Measurements from ENCODE around the gene PHF5A.
"Not testable (repeated sequence)": the region's sequence is repeated elsewhere in the genome, so short reads cannot be mapped to it uniquely, and the experiment has no call there.

The PHF5A gene

DNA sequence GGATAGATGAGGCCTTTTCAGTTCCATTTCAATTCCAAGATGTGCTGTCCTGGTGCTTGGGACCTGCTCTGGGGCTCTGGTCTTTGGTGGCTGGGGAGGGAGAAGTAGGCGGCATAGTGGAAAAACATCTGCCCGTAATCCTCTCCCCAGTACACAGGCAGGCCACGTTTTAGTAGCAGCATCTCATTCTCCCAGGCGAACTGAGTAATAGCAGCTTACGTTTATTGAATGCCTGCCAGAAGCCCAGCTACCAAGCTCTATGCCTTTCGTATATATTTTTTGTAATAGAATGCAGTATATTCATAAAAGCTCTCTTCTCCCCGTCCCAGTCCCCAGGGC lies 11.9 kb upstream of the PHF5A start:
- no peaks in the 10 kb centered on the region for H3K9me3 ChIP-seq (ENCODE audit: low read length)
- no peak overlapping the region for H3K4me3 ChIP-seq (ENCODE audit: low read length)
- H2AFZ ChIP-seq (ENCODE audit: low read depth, low read length) = no peak overlapping the region
- peaks cover 36% of the 10 kb centered on the region for H3K4me1 ChIP-seq (ENCODE audit: insufficient read depth, low read length)
- H3K36me3 ChIP-seq (ENCODE audit: insufficient read depth, low read length) = no peaks in the 10 kb centered on the region
- H3K27me3 ChIP-seq (ENCODE audit: insufficient read depth, low read length) = no peaks in the 10 kb centered on the region

DNA sequence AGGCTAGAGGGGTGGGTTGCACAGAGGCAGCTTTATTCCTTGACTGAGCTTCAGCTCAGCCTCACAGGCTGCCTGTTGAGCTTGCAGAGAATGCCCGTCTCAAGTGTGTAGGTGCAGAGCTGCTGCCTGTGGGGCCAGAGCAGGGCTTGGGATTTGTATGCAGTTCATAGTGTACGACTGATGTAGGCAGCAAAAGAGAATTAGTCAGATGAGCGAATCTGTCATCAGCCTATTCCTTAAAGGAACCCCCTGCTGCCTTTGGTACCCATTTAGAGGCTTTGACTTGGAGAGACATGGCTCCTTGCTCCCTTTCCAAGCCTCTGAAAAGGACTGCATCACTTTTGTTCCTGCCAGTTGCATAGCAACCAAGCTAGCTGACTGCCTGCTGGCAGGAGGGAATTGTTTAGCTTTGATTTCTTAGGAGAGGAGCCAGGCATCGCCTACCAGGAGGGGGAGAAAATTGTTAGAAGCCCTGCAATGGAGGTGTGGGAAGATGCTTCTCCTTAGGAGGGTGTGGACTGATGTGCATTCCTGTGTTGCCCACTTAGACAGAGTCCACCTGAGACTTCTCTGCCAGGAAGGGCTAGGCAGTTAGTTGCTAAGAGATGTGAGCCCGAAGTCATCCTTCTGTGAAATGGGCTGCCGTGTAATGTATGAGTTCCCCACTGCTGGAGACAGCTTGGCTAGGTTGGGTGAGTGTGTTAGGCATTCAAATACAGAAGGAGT lies 11.3 kb upstream of the PHF5A start:
- H3K9me3 ChIP-seq (ENCODE audit: low read length) = no peaks in the 10 kb centered on the region
- peaks cover 36% of the 10 kb centered on the region for H3K4me1 ChIP-seq (ENCODE audit: insufficient read depth, low read length)
- no peak overlapping the region for H2AFZ ChIP-seq (ENCODE audit: low read depth, low read length)
- H3K27me3 ChIP-seq (ENCODE audit: insufficient read depth, low read length) = no peaks in the 10 kb centered on the region
- H3K4me3 ChIP-seq (ENCODE audit: low read length) = peak overlapping the region; percentile 10
- H3K36me3 ChIP-seq (ENCODE audit: insufficient read depth, low read length) = no peaks in the 10 kb centered on the region

DNA sequence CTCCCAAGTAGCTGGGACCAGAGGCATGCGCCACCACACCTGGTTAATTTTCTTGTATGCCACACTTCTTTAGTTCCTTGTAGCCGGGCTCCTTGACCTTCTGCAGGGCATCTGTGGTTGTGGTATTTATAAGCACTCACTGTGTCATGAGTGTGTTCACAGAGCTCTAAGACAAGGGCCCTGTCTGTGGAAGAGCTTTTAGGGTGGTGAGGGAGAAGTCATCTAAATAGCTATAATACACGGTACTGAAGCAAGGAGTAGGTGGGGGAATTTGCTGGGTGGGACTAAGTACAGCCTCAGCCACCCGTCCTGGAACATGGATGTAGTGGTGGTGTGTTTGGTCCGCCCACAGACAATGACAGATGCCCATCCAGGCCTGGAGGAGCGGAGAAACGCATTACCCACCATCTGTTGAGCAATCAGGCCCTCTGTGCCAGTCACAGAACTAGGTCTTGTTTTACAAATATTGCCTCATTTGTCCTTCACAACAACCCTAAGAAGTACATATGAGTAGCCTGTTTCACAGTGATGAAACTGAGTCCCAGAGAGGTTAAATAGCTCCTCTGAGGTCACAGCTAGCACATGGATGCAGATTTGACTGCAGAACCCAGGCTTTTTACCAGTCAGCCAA lies 10.5 kb upstream of the PHF5A start:
- Histone ChIP-seq H3K36me3 (ENCODE audit: insufficient read depth, low read length) (no peaks in the 10 kb centered on the region), H2AFZ (ENCODE audit: low read depth, low read length) (no peak overlapping the region), H3K9me3 (ENCODE audit: low read length) (no peaks in the 10 kb centered on the region), H3K4me3 (ENCODE audit: low read length) (peak overlapping the region; percentile 10), H3K4me1 (ENCODE audit: insufficient read depth, low read length) (peaks cover 36% of the 10 kb centered on the region), H3K27me3 (ENCODE audit: insufficient read depth, low read length) (no peaks in the 10 kb centered on the region)

DNA sequence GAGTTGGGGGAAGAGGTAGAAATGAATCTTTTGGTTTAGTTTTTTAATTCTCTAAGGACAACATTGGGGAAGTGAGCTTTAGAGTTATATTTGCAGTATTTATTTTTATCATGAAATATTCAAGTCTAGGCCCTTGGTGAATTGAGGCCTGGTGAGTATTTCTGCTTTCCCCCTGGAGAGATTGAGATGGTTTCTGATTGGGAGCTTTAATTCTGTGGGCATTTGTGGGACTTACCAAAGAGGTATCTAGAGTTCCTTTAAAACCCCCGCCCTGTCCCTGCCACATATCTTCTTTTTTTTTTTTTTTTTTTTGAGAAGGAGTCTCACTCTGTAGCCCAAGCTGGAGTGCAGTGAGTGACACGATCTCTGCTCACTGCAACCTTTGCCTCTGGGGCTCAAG lies 10.0 kb upstream of the PHF5A start:
- Histone ChIP-seq H3K27me3 (ENCODE audit: insufficient read depth, low read length) (no peaks in the 10 kb centered on the region), H3K4me3 (ENCODE audit: low read length) (no peak overlapping the region), H3K36me3 (ENCODE audit: insufficient read depth, low read length) (no peaks in the 10 kb centered on the region)

DNA sequence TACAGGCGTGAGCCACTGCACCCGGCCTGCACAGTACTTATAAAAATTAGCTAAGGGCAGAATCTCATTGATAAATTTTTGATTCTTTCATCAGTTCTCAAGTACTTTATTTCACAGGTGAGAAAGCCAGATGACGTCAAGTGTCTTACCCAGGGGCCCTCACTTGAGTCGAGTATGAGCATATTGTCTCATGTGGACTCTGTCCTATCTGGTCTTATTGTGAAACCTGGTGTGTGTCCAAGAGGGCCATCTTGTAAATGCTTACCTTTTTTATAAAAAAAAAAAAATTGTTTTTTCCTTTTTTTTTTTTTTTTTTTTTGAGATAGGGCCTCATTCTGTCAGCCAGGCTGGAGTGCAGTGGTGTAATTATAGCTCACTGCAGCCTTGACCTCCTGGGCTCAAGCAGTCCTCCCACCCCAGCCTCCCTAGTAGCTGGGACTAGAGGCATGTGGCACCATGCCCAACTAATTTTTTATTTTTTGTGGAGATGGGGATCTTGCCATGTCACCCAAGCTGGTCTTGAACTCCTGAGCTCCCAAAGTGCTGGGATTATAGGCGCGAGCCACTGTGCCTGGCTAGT lies 6.5 kb upstream of the PHF5A start:
- H3K4me1 ChIP-seq (ENCODE audit: insufficient read depth, low read length) = peaks cover 23% of the 10 kb centered on the region
- no peak overlapping the region for H2AFZ ChIP-seq (ENCODE audit: low read depth, low read length)
- H3K9me3 ChIP-seq (ENCODE audit: low read length) = no peaks in the 10 kb centered on the region
- no peaks in the 10 kb centered on the region for H3K27me3 ChIP-seq (ENCODE audit: insufficient read depth, low read length)
- H3K36me3 ChIP-seq (ENCODE audit: insufficient read depth, low read length) = no peaks in the 10 kb centered on the region
- no peak overlapping the region for H3K4me3 ChIP-seq (ENCODE audit: low read length)

More for the DNA sequence above, 10.0 kb upstream of the PHF5A start:
- H3K4me1 ChIP-seq (ENCODE audit: insufficient read depth, low read length) = peaks cover 36% of the 10 kb centered on the region
- H3K9me3 ChIP-seq (ENCODE audit: low read length) = no peaks in the 10 kb centered on the region
- H2AFZ ChIP-seq (ENCODE audit: low read depth, low read length) = no peak overlapping the region

GRCh38 chr22:41471568-41471967 lies 3.1 kb upstream of the PHF5A start:
- H3K36me3 ChIP-seq (ENCODE audit: insufficient read depth, low read length) = peaks cover 11% of the 10 kb centered on the region
- H3K4me3 ChIP-seq (ENCODE audit: low read length) = no peak overlapping the region
- H3K4me1 ChIP-seq (ENCODE audit: insufficient read depth, low read length) = peaks cover 21% of the 10 kb centered on the region
- no peak overlapping the region for H2AFZ ChIP-seq (ENCODE audit: low read depth, low read length)
- no peaks in the 10 kb centered on the region for H3K9me3 ChIP-seq (ENCODE audit: low read length)
- no peaks in the 10 kb centered on the region for H3K27me3 ChIP-seq (ENCODE audit: insufficient read depth, low read length)

DNA sequence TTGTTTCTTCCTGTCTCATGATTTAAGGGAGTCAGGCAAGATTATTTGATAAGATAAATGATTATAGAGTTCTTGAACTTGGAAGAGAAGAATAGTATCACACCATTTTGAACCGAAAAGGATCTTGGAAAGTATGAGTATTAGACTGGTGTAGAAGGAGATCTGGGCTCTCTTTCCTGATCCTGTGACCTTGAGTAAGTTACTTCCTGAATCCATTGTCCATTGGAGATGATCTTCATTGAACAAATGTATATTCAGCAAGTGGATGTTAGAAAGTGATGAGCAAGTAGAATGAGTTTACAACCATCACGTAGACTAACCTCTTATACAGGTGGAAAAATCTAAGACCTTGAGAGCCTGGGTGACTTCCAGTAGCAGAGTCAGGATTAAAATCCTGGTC lies 2.4 kb upstream of the PHF5A start:
- peaks cover 21% of the 10 kb centered on the region for H3K4me1 ChIP-seq (ENCODE audit: insufficient read depth, low read length)
- H3K9me3 ChIP-seq (ENCODE audit: low read length) = no peaks in the 10 kb centered on the region
- no peak overlapping the region for H2AFZ ChIP-seq (ENCODE audit: low read depth, low read length)
- no peaks in the 10 kb centered on the region for H3K27me3 ChIP-seq (ENCODE audit: insufficient read depth, low read length)
- H3K4me3 ChIP-seq (ENCODE audit: low read length) = no peak overlapping the region
- peaks cover 18% of the 10 kb centered on the region for H3K36me3 ChIP-seq (ENCODE audit: insufficient read depth, low read length)

DNA sequence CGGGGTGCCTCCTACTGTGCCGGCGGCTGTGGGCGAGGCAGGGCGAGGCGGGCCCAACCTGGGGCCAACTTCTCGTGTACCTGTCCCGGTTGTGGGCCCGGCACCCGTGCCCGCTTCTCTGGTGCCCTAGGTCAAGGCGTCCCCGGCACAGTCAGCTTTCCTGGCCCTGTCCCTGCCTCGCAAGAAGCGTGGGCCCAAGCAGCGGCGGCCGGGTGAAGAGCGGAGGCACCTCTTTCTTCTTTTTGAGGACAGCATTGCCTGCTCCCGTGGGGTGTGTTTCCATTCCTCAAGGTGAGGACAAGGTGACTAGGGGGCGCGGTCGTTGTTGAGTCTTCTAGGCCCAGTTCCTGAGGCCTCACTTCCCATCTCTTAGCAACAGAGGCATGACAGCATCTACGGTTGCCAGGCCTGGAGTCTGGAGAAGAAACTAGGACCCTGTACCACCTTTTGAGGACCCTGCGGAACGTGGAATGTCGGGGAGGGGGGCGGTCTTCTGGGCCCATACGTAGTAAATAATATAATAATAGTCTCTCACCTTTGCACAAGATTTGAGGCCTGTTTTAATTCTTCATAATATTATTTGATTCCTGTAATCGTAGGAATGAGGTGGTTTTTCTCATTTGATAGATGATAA lies 843 bp upstream of the PHF5A start:
- H3K36me3 ChIP-seq (ENCODE audit: insufficient read depth, low read length) = peaks cover 31% of the 10 kb centered on the region
- H3K9me3 ChIP-seq (ENCODE audit: low read length) = no peaks in the 10 kb centered on the region
- H3K4me3 ChIP-seq (ENCODE audit: low read length) = peak overlapping the region; percentile 91
- no peaks in the 10 kb centered on the region for H3K27me3 ChIP-seq (ENCODE audit: insufficient read depth, low read length)
- H2AFZ ChIP-seq (ENCODE audit: low read depth, low read length) = peak overlapping the region; percentile 31
- peaks cover 21% of the 10 kb centered on the region for H3K4me1 ChIP-seq (ENCODE audit: insufficient read depth, low read length)

GRCh38 chr22:41461901-41462300 lies 6.6 kb downstream of the PHF5A start:
- H3K9me3 ChIP-seq (ENCODE audit: low read length) = no peaks in the 10 kb centered on the region
- H3K36me3 ChIP-seq (ENCODE audit: insufficient read depth, low read length) = peaks cover 60% of the 10 kb centered on the region

GRCh38 chr22:41460071-41460470 lies 8.4 kb downstream of the PHF5A start:
- H3K9me3 ChIP-seq (ENCODE audit: low read length); H2AFZ ChIP-seq (ENCODE audit: low read depth, low read length); H3K4me1 ChIP-seq (ENCODE audit: insufficient read depth, low read length); H3K4me3 ChIP-seq (ENCODE audit: low read length); H3K27me3 ChIP-seq (ENCODE audit: insufficient read depth, low read length): not testable (repeated sequence)
- peaks cover 45% of the 10 kb centered on the region for H3K36me3 ChIP-seq (ENCODE audit: insufficient read depth, low read length)

More at GRCh38 chr22:41461901-41462300, 6.6 kb downstream of the PHF5A start:
- H3K4me1 ChIP-seq (ENCODE audit: insufficient read depth, low read length) = no peaks in the 10 kb centered on the region
- no peak overlapping the region for H3K4me3 ChIP-seq (ENCODE audit: low read length)
- H2AFZ ChIP-seq (ENCODE audit: low read depth, low read length) = no peak overlapping the region
- H3K27me3 ChIP-seq (ENCODE audit: insufficient read depth, low read length) = no peaks in the 10 kb centered on the region

DNA sequence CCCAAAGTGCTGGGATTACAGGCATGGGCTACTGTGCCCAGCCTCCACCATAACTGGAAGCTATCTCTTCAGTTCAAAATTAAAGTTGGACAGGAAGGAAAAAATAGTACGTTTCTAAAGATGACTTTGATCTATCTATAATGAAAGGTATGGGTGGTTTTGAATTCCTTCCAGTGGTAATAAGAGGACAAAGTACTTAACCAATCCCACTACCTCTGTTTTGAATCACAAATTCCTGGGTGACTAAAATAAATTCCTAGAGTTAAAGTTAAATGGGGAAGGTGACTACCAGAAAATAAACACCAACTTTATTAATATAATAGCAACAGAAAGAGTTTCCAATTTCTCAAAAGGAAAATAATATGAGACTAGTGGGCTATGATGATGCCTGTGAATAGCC lies 9.1 kb downstream of the PHF5A start:
- no peaks in the 10 kb centered on the region for H3K9me3 ChIP-seq (ENCODE audit: low read length)
- no peaks in the 10 kb centered on the region for H3K4me1 ChIP-seq (ENCODE audit: insufficient read depth, low read length)
- no peak overlapping the region for H3K4me3 ChIP-seq (ENCODE audit: low read length)
- no peaks in the 10 kb centered on the region for H3K27me3 ChIP-seq (ENCODE audit: insufficient read depth, low read length)
- H3K36me3 ChIP-seq (ENCODE audit: insufficient read depth, low read length) = peaks cover 38% of the 10 kb centered on the region
- no peak overlapping the region for H2AFZ ChIP-seq (ENCODE audit: low read depth, low read length)

DNA sequence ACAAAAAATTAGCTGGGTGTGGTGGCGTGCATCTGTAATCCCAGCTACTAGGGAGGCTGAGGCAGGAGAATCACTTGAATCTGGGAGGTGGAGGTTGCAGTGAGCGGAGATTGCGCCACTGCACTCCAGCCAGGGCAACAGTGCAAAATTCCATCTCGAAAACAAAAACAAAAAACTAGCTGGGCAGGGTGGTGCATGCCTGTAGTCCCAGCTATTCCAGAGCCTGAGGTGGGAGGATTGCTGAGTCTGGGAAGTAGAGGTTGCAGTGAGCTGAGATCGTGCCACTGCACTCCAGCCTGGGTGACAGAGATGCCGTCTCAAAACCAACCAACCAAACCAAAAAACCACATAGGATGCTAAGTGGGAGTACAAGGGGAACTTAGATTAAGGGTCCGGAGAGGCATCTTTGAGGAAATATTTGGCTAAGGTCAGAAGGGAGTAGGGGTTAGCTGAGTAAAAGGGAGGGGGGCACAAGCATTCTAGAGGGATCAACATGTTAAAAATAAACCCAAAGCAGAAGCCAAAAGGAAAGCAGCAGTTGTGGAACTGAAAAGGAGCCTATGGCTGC lies 10.2 kb downstream of the PHF5A start:
- H3K36me3 ChIP-seq (ENCODE audit: insufficient read depth, low read length) = peaks cover 30% of the 10 kb centered on the region
- H3K27me3 ChIP-seq (ENCODE audit: insufficient read depth, low read length) = no peaks in the 10 kb centered on the region
- no peak overlapping the region for H3K4me3 ChIP-seq (ENCODE audit: low read length)
- H3K9me3 ChIP-seq (ENCODE audit: low read length) = no peaks in the 10 kb centered on the region
- no peak overlapping the region for H2AFZ ChIP-seq (ENCODE audit: low read depth, low read length)
- no peaks in the 10 kb centered on the region for H3K4me1 ChIP-seq (ENCODE audit: insufficient read depth, low read length)

DNA sequence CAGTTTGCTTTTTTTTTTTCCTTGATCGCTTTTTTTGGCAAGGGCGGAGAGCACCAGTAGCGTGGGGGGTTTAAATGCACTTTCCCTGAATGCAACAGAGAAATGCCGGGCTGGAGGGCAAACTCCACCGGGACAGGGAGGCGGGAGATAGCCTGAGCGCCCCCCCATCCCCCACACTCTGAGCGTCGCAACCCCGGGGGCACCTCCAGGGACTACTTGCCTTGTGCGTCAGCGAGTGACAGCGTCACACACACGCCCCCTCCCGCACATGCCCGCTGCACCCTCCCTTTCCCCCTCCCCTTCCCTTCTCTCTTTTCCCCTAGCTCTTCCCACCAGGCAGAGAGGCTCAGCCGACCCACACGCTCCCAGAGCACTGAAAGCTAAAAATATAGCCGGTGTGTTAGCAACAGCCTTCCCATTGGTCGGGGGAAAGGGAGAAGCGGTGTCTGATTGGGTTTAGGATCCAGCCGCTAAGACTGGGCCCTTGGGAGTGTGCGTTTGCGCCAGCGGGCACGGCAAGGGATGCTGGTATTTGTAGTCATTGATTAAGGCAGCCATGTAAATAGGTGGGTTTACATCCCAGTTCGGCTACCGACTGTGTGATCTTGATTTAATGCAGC lies 20.2 kb downstream of the PHF5A start:
- no peaks in the 10 kb centered on the region for H3K9me3 ChIP-seq (ENCODE audit: low read length)
- H3K4me3 ChIP-seq (ENCODE audit: low read length) = peak overlapping the region; percentile 94
- H2AFZ ChIP-seq (ENCODE audit: low read depth, low read length) = no peak overlapping the region
- H3K4me1 ChIP-seq (ENCODE audit: insufficient read depth, low read length) = peaks cover 23% of the 10 kb centered on the region
- peaks cover 1% of the 10 kb centered on the region for H3K36me3 ChIP-seq (ENCODE audit: insufficient read depth, low read length)
- no peaks in the 10 kb centered on the region for H3K27me3 ChIP-seq (ENCODE audit: insufficient read depth, low read length)
